Activated CD4-positive, alpha-beta T cell treated with anti-CD3 and anti-CD28 coated beads, Interleukin-2, Interleukin-4, amounts not matched to agents 100 ng/mL and 50 ng/mL, durations not matched to agents 16 hours and 8 hours (primary cell): ENCODE measurements around the gene CRYBG2.

Experiments
- DNase-seq: peaks from one replicate; pipeline ENCODE4 v3.0.0-alpha.2; 2020; ENCODE audit warnings: low spot score

The CRYBG2 gene

DNA sequence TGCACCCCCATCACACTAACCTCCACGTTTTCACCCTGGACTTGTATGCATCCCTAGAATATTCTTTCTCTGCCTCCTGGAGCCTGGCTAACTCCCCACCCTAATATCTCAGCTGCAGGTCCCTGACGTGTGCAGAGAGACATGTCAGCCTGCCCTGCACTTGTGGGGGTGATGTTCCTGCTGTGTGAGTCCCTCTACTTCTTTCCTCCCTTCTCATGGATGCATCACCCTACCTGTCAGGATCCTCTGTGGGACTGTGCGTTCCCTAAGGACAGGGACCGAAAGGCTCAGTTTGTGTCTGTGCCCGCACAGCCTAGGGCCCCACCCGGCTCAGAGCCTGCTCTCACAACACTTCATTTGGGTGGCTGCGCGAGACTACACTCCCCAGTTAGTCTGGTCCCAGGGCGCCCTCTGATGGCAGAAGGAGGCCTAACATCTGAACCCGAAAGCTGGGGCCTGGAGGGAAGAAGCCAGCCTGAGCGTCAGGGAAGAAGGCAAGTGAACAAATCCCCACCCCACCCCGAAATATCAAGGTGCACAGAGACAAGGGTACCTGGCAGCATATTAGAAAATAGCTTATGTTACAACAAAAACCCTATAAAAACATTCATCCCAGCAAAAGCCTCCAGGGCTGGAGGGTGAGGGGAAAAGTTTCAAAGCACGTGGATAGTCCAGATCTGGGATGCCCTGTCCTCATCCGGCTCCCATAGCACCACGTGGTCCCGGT lies 32.5 kb downstream of the CRYBG2 start:
- peak; percentile 95 for DNase-seq

DNA sequence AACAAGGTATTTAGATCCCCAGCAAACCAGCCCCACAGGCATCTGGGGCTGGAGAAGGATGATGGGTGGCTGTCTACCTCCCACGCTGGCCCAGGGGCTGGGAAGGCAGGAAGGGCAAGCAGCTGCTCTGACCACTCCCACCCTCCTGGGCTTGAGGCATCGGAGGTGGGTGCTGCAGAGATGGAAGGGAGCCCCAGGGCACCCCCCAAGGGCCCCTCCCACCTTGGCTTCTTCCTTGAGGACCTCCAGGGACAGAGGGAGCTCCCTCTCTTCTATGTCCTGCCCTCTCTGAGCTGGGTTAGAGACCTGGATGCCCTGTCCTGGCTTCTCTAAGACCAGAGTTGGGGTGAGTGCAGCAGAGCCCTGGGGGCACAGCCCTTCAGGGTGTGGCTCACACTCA lies 33.0 kb downstream of the CRYBG2 start:
- no peak for DNase-seq

- peak; percentile 50 for DNase-seq
These were observed 35.4 kb downstream of the CRYBG2 start for GRCh38 chr1:26318338-26319064.

GRCh38 chr1:26317612-26318337 lies 36.2 kb downstream of the CRYBG2 start, which contains the start of gene CD52:
Gene CD52, plus strand, starts transcription at chr1:26317958. Its CDS starts 60 bp downstream, at chr1:26318018.
- peak; percentile 82 for DNase-seq

GRCh38 chr1:26317146-26317545 lies 36.8 kb downstream of the CRYBG2 start:
- DNase-seq = no peak

GRCh38 chr1:26315874-26316850 lies 37.8 kb downstream of the CRYBG2 start:
- no peak for DNase-seq

DNA sequence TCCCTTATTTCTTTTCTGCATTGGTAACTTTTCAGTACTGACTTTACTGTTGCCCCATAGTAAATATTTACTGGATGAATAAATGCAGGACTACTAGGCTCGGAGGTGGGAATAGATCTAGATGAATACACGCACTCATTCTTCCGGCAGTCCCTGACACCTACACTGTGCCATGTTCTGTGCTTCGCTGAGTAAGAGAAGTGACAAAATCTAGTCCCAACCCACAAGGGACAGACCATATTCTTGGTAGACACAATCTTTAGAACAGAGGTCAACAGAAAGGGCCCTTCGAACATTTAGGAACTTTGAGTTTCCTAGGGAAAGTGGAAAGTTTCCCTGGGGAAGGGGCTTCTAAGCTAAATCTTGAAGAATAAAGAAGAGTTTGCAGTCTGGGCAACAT lies 39.4 kb downstream of the CRYBG2 start:
- DNase-seq = no peak

DNA sequence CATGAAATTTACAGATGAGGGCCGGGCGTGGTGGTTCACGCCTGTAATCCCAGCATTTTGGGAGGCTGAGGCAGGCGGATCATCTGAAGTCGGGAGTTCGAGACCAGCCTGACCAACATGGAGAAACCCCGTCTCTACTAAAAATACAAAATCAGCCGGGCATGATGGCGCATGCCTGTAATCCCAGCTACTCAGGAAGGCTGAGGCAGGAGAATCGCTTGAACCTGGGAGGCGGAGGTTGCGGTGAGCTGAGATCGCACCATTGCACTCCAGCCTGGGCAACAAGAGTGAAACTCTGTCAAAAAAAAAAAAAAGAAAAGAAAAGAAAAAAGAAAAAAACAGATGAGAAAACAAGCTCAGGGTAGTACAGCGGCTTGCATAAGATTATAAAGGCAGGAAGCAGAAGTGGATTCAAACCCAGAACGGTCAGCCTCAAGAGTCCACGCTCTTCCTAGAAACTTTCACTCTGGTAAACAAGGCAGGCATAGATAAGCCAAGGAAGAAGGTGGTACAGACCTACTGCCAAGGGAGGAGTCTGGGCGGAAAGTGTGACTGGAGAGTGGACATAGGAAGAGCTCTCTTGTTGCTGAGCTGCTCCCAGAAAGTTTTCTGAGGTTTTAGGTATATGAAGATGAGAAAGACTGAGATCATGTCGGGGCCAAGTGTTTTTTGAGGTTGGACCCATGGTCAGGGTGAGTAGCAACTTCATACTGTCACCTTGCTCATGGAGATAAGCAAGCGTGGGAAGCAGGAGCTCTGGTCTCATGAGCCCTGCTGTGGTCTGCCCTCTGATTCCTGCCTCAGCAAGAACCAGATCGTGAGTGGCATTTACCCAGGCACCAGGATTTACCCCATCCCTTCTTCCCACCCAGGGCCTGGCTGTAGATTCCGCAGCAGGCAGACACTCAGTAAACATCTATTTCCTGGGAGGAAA lies 45.7 kb downstream of the CRYBG2 start:
- peak; percentile 46 for DNase-seq

DNA sequence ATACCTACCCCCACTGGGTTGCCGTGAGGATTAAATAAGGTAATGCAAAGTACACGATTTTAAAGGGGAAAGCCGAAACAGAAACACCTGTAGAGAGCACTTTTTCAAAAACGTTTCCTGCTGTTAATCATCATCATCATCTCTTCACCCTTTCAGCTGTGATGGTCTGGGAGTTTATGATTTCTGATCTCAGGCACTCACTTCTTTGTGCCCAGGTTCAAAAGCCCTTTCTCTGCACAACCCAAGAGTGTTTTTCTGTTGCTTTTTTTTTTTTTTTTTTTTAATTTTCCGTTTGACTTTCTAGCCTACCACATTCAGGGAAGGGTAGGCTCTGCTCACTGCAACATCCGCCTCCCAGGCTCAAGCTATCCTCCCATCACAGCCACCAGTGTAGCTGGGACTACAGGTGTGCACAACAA lies 46.6 kb downstream of the CRYBG2 start:
- DNase-seq = no peak

DNA sequence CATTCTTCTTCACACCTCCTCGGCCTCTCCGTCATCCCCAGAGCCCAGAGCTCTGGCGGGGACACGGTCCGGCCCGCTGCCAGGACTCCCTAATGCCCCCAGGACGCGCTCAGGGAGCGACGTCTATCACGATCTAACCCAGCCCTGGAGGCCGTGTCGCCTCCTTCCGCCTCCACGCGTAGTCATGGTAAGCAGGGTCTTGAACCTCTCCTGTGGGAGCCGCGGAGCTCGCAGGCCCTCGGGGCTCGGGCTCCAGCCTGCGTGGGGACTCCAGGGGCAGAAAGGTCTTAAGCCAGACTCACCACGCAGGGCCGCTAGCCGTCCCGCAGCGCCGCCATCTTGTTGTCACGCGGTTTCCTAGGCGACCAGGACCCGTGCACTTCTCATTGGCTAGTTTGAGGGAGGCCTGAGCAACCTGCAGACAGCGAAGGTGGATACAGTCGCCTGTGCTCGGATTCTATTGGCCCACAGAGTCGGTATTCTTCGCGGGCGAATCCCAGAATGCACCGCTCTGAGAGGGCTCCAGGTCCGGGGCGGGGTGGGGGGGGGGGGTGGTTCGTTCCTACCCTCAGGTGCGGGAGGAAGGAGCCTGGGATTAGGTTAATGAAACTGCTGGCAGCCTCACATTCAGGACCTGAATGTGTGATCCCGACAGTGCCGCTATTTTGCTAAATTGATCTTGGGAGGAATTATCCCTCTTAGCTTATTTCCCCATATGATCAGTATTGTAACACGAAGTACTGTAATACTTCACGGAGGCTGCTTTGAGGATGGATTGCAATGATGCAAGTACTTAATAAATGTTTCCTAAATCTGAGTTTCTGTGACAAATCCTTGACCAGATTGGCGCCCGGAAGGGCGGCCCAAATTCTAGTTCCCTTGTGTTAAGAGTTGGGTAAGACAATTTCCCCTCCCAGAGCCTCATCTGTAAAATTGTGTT lies 47.4 kb downstream of the CRYBG2 start, which contains the start of gene UBXN11:
UBXN11 (minus strand) TSS at position 347 of the 940 bp plus-strand sequence. CDS start 3,753 bp downstream, outside the sequence.
- peak; percentile 98 for DNase-seq

- no peak for DNase-seq
These were observed 48.2 kb downstream of the CRYBG2 start for GRCh38 chr1:26305667-26306289.

DNA sequence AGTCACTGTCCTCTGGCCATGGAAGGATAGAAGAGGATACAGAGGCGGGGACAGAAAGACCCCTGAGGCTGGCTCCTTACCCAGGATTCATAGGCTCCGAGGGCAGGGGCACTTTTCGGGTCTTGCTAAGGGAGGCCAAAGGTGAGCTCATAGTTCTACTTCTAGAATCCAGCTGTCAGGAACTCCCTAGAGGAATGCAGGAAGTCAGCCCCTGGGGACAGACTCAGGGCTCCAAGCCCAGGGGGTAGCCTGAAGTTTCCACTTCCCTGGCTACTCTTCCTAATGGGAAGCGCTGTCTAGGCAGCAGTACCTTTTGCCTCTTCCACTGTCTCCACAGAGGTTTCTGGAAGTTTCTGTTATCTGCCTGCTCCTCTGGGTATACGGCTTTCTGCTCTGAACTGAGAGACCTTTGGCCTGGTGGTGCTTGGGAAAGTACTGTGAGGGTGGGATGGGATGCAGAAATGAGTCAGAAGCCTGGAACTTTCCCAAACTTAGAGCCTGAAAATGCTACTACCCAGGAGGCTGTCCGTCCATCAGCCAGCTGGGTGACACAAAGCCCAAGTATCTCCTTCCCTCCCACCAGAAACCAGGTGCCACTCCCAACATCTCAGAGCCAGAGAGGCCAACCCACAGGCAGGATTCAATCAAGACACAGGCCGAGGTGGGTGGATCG lies 51.1 kb downstream of the CRYBG2 start:
- DNase-seq = no peak

DNA sequence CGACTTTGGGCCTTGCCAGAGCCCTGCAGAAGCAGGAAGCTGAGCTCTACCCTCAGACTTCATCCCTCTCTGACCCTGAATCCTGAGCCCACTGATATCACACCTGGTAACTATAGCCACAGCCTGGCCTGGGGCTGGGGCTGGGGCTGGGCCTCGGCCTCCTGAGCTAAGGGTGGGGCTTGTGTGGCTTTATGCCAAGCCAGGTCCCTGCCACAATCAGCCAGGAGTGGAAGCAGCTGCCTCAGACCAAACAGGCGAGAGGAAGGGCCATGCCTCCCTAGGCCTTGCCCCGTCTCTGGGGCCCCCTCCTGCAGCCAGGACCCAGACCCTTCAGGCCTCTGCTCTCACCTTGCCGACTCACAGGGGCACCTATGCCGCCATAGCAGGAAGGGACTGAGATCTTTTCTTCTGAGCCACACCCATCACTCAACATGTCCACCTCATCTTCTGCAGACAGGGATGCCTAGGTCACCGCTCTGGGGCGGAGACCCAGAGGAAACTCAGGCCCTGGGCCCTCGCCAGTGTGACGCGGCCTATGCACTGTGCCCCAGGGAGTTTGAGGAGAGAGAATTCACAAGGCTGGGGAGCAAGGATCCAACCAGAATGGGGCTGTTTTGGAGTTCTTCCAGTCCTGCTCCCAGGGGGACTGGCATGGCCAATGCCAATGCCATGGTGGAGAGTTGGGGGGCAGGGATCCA lies 53.2 kb downstream of the CRYBG2 start:
- no peak for DNase-seq

- DNase-seq = no peak
These were observed 56.2 kb downstream of the CRYBG2 start for GRCh38 chr1:26297791-26298124.

GRCh38 chr1:26297057-26297790 lies 56.7 kb downstream of the CRYBG2 start:
- no peak for DNase-seq

GRCh38 chr1:26296340-26297056 lies 57.4 kb downstream of the CRYBG2 start:
- no peak for DNase-seq
